Left lung (tissue), 10 donors: ENCODE results near the gene CLDN16. TPM values are rescaled to one million over a fixed set of nuclear protein-coding genes. Genes with fewer than 3 reads are reported as not detected.

Experiments used
- ATAC-seq: fragments of 200-7000 bp; cut with Tn5 transposase; one replicate; pipeline ENCODE4 v1.9.1; 2020; ENCODE audit warnings: moderate library complexity
- DNase-seq, 4 donors: peaks; one replicate each; pipeline ENCODE4 v3.0.0-alpha.2; 2013 to 2020
- H3K27ac ChIP-seq, 2 donors: fragments of 200-600 bp; sonication (generic) in 1 of 2; one replicate each; pipeline versions ENCODE4 v1.5.0 to v1.8.0; 2020 to 2021
- H3K27me3 ChIP-seq, 2 donors: fragments of 200-600 bp; sonication (generic) in 1 of 2; one replicate each; pipeline versions ENCODE4 v1.5.0 to v1.8.0; 2020 to 2021
- H3K36me3 ChIP-seq, 2 donors: fragments of 200-600 bp; sonication (generic) in 1 of 2; one replicate each; pipeline versions ENCODE4 v1.5.0 to v1.8.0; 2020 to 2021
- H3K4me1 ChIP-seq, 2 donors: fragments of 200-600 bp; one replicate each; pipeline ENCODE4 v1.8.0; 2021
- H3K4me3 ChIP-seq, 2 donors: fragments of 200-600 bp; sonication (generic) in 1 of 2; one replicate each; pipeline versions ENCODE4 v1.5.0 to v1.8.0; 2020 to 2021; ENCODE audit warnings: mild to moderate bottlenecking in 1 of 2
- H3K9me3 ChIP-seq, 2 donors: fragments of 200-600 bp; sonication (generic) in 1 of 2; one replicate each; pipeline versions ENCODE4 v1.5.0 to v1.8.0; 2020 to 2021
- CTCF ChIP-seq, 2 donors: fragments of 200-600 bp; sonication (generic) in 1 of 2; IDR thresholded peaks; one replicate each; pipeline versions ENCODE4 v1.5.0 to v1.8.0; 2021; ENCODE audit warnings: antibody characterized with exemption in 2 of 2
- intact Hi-C, 2 donors: fragments of 100-400 bp; cut with DNase I; formaldehyde crosslinking; loops; one replicate each; pipeline versions ENCODE4 v1.11.2 to v1.14.2; 2022
- polyA plus RNA-seq, 6 donors: library from polyadenylated mRNA; unstranded; fragments of 120-200 nt; gene quantifications; one replicate each; pipeline ENCODE4 v1.2.1, GENCODE V29; 2013; ENCODE audit not compliant: insufficient read length in 6 of 6
- total RNA-seq, 2 donors: library from RNA; stranded (reverse); fragmentation: NEBNext Ultra II Directional; extraction: Animal tissue kit (Norgen Biotek cat#: 25700); gene quantifications; one replicate each; pipeline ENCODE4 v1.2.1, GENCODE V29; 2021
- donor health status: DM: no; HTN: yes; CAD: no.
- donor health status: DM: no; HTN: no; CAD: no.

CLDN16 gene
- total and polyA plus RNA-seq, 8 donors: 0.04 to 1.1 (median 0.29) TPM; not detected in 1

GRCh38 chr3:190357468-190357867, 30.5 kb upstream of the CLDN16 start:
- Histone ChIP-seq H3K4me1 (no peaks in the 10 kb centered on the region), H3K36me3 (no peaks in the 10 kb centered on the region), H3K4me3 (no peak overlapping the region), H3K27me3 (no peaks in the 10 kb centered on the region), H3K9me3 (no peaks in the 10 kb centered on the region), H3K27ac (no peak overlapping the region)
- no peak for TF ChIP-seq CTCF (IDR thresholded peaks at IDR 0.05)
- ATAC-seq: no peak
- intact Hi-C loops: no loop called here
- no peak for DNase-seq

GRCh38 chr3:190359813-190360212, 28.1 kb upstream of the CLDN16 start:
- H3K4me1 ChIP-seq: no peaks in the 10 kb centered on the region
- intact Hi-C loops: no loop called here
- H3K27ac ChIP-seq: no peak overlapping the region
- H3K27me3 ChIP-seq: no peaks in the 10 kb centered on the region
- no peaks in the 10 kb centered on the region for H3K36me3 ChIP-seq
- no peak for DNase-seq
- no peak for TF ChIP-seq CTCF (IDR thresholded peaks at IDR 0.05)
- ATAC-seq: no peak
- no peak overlapping the region for H3K4me3 ChIP-seq
- H3K9me3 ChIP-seq: no peaks in the 10 kb centered on the region

- ATAC-seq (no peak), DNase-seq (no peak)
- H3K27ac ChIP-seq: no peak overlapping the region
- H3K4me1 ChIP-seq: no peaks in the 10 kb centered on the region
- no peaks in the 10 kb centered on the region for H3K36me3 ChIP-seq
- no peaks in the 10 kb centered on the region for H3K27me3 ChIP-seq
- H3K4me3 ChIP-seq: no peak overlapping the region
- H3K9me3 ChIP-seq: no peaks in the 10 kb centered on the region
- TF ChIP-seq CTCF (IDR thresholded peaks at IDR 0.05): no peak
- intact Hi-C loops: no loop called here
These were observed 27.7 kb upstream of the CLDN16 start for GRCh38 chr3:190360228-190360627.

- Histone ChIP-seq H3K4me1 (no peaks in the 10 kb centered on the region), H3K27me3 (no peaks in the 10 kb centered on the region), H3K36me3 (no peaks in the 10 kb centered on the region), H3K4me3 (no peak overlapping the region), H3K9me3 (no peaks in the 10 kb centered on the region), H3K27ac (no peak overlapping the region)
- ATAC-seq (no peak), DNase-seq (no peak)
- TF ChIP-seq CTCF (IDR thresholded peaks at IDR 0.05): no peak
- intact Hi-C loops: no loop called here
These were observed 26.2 kb upstream of the CLDN16 start for GRCh38 chr3:190361791-190362190.

GRCh38 chr3:190362258-190362657, 25.7 kb upstream of the CLDN16 start:
- Histone ChIP-seq H3K27me3 (no peaks in the 10 kb centered on the region), H3K4me3 (no peak overlapping the region), H3K9me3 (no peaks in the 10 kb centered on the region), H3K27ac (no peak overlapping the region), H3K4me1 (no peaks in the 10 kb centered on the region), H3K36me3 (no peaks in the 10 kb centered on the region)
- ATAC-seq (no peak), DNase-seq (no peak)
- intact Hi-C loops: no loop called here
- TF ChIP-seq CTCF (IDR thresholded peaks at IDR 0.05): no peak
